Measurements from ENCODE around the gene ARL4C.

DNA sequence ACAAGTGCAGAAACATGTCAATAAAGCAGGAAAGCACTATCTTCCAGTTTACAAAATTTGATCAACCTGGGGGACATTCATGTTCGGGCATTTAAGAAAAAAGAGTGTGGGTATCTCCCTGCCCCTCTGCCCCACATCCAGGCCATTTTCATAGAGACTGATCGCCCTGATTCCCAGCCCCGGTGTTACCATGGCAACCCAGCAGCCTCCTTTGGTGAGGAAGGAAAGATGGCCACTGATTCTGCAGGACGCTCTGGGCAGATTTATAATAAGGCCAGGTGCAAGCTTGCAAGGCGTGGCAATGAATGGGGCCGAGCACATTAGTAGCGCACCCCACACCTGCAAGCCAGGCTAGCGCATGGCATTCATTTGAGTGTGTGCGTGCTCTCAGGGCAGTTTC, 36.7 kb upstream of the ARL4C start:
- TF ChIP-seq EZH2phosphoT487 (IDR thresholded peaks at IDR 0.05; ENCODE audit: low read length) (no peak), EZH2 (optimal IDR thresholded peaks at IDR 0.05; ENCODE audit: low read depth, low read length) (no peak)
- TF ChIP-seq, protein P1, sequence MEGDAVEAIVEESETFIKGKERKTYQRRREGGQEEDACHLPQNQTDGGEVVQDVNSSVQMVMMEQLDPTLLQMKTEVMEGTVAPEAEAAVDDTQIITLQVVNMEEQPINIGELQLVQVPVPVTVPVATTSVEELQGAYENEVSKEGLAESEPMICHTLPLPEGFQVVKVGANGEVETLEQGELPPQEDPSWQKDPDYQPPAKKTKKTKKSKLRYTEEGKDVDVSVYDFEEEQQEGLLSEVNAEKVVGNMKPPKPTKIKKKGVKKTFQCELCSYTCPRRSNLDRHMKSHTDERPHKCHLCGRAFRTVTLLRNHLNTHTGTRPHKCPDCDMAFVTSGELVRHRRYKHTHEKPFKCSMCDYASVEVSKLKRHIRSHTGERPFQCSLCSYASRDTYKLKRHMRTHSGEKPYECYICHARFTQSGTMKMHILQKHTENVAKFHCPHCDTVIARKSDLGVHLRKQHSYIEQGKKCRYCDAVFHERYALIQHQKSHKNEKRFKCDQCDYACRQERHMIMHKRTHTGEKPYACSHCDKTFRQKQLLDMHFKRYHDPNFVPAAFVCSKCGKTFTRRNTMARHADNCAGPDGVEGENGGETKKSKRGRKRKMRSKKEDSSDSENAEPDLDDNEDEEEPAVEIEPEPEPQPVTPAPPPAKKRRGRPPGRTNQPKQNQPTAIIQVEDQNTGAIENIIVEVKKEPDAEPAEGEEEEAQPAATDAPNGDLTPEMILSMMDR (IDR thresholded peaks at IDR 0.05; ENCODE audit: low read length): no peak
